Measurements from ENCODE around the gene TRAPPC3L. TPM values are rescaled to one million over a fixed set of nuclear protein-coding genes. Genes with fewer than 3 reads are reported as not detected.

Gene TRAPPC3L
- total RNA-seq = under 0.01 and 0.25 TPM in 2 replicates

GRCh38 chr6:116545651-116546050 lies at the start of gene TRAPPC3L:
Gene TRAPPC3L, minus strand, starts transcription at chr6:116545684. Its CDS starts 170 bp downstream, at chr6:116545514.
- DNase-seq (ENCODE audit: low read depth in 2 of 2) = no peak

DNA sequence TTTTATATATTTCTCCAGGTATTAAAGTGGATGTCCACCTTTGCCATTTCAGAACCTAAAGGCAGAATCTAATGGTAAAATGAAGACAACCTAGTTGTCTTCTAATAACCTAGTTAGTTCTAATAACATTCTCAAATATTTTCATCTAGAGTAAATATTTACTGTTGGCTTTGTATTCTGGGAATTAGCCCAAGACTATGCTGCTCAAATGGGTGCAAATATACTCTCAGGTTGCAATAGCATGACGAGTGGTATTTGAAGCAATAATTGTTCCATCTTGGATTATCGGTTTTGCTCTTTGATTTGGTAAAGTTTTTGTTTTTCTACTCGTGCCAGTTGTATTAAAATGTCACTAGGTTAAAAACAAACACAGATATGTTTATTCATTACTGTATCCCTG lies 49.8 kb upstream of the TRAPPC3L start:
- DNase-seq (ENCODE audit: low read depth in 2 of 2) = no peak

DNA sequence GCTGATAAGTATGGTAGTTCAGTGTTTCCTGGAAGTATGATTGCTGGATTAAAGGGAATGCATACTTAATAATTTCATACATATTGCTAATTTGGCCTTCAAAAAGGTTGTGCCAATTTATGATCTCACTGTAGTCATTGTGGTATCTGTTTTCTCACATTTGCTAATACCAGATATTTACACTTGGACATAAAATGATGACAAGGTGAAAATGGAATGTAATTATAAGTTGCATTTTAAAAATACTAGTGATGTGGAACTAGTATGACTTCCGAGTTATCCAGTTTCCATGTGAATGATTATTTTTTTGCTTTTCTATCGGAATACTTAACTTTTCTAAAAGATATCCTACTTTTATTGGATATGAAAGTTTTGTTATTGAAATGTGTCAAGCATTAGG lies 41.3 kb upstream of the TRAPPC3L start:
- DNase-seq (ENCODE audit: low read depth in 2 of 2) = no peak

DNA sequence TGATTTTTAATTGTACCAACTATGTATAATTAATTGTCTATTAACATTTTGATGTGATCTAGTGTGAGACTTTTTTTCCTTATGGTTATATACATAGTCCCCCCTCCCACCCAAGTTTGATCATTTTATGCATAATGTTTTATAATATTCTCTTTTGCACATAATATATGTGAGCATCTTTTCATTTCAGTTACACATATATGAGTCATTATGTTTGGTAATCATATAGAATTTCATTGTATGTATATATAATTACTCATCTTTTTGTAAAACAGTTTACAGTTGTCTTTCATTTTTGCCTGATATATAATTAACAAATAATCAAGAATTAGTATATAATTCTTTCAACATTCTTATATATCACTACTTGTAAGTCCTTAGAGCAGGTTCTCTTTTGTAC lies 40.8 kb upstream of the TRAPPC3L start:
- no peak for DNase-seq (ENCODE audit: low read depth in 2 of 2)

- DNase-seq (ENCODE audit: low read depth in 2 of 2) = no peak
Measured at GRCh38 chr6:116580198-116580597, 34.7 kb upstream of the TRAPPC3L start.

- DNase-seq (ENCODE audit: low read depth in 2 of 2) = no peak
Measured at GRCh38 chr6:116579143-116579542, 33.7 kb upstream of the TRAPPC3L start.

GRCh38 chr6:116578335-116578734 lies 32.9 kb upstream of the TRAPPC3L start:
- DNase-seq (ENCODE audit: low read depth in 2 of 2) = no peak

DNA sequence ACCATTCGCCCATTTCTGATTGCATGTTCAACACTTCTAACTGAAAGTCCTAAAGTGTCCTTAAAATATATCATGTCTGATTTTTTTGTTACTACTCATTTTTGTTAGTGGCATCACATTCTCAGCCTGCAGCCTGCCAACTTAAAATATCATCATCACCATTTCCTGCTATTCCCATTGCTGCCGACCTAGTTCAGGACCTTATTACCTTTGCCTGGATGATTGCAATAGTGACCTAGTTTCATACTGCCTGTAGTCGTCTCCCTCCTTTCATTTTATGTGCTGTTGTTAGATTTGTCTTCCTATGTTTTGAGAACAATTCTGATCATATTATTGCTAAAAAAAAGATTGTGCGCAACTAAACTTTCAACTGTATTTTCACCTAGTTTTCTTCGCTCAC lies 32.0 kb upstream of the TRAPPC3L start:
- DNase-seq (ENCODE audit: low read depth in 2 of 2) = no peak

DNA sequence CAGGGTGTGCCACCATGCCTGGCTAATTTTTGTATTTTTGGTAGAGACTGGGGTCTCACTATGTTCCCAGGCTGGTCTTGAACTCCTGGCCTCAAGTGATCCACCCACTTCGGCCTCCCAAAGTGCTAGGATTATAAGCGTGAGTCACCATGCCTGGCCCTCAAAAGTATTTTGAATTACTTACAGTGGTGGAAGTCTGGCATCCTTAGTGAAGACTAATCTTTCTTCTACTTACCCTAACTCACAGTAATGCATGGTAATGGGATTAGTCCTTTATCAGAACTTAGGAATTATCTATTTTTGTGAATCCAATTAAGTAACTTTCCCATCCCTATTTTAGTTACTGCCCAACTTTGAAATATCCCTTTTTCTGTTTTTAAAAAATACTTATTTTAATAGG lies 29.7 kb upstream of the TRAPPC3L start:
- DNase-seq (ENCODE audit: low read depth in 2 of 2) = no peak

- DNase-seq (ENCODE audit: low read depth in 2 of 2) = peak in 1 of 2 donors; percentile 55
Measured at GRCh38 chr6:116572162-116572561, 26.7 kb upstream of the TRAPPC3L start.

DNA sequence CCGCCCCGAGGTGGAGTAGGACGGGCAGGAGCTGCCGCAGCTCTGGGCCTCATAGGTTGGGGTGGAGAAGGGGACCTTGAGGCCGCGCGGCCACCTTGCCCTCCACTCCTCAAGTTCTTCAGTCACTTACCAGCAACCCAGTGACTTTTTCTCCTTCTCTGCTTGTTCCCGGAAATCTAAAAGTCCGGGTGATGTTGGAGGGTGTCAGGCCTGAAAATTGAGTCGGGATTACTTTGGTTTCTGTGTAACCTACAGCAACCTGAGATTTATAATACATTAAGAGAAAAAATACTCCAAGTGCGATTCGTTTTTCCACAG lies 26.2 kb upstream of the TRAPPC3L start:
- DNase-seq (ENCODE audit: low read depth in 2 of 2) = no peak

DNA sequence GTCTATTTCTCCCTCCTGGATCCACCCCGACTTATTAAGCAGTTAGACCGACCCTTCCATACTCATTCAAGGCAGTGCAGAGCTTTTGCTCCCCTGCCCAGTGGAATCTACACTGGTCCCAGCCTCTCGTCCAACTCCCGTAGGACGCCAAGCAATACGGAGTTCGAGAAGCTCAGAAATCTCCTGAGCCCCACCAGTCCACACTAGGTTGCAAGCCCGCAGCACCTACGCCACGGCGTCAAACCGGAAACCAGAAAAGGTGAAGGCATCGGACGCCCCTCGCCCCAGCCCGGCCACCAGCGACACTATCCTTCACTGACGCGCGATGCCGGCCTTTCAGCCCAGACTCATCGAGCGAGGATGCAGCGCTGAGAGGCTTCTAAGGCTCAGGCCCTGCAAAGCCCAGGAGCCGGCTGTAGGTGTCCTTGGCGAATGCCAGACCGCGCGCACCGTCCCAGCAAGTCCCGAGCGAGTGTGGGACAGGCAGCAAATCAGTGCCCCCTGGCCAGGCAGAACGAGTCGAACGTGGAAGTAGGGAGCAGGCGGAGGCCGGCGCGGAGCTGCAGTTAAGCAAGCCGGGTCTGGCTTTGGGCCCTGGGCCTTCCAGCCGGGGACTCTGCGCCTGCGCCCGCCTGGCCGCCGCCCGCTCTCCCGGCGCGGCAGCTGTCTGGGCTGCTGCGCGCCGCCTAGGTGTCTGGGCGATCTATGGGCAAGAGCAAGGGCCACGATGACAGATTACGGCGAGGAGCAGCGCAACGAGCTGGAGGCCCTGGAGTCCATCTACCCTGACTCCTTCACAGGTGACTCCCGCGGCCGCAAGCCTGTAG lies 25.6 kb upstream of the TRAPPC3L start, which contains the start of gene RWDD1:
Gene RWDD1 (plus strand): TSS at position 649 of the 827 bp plus-strand sequence. CDS start 79 bp downstream, at position 728.
- peak; percentile 99 to 100 for DNase-seq (ENCODE audit: low read depth in 2 of 2)

GRCh38 chr6:116568821-116569755 lies 23.6 kb upstream of the TRAPPC3L start:
- no peak for DNase-seq (ENCODE audit: low read depth in 2 of 2)

DNA sequence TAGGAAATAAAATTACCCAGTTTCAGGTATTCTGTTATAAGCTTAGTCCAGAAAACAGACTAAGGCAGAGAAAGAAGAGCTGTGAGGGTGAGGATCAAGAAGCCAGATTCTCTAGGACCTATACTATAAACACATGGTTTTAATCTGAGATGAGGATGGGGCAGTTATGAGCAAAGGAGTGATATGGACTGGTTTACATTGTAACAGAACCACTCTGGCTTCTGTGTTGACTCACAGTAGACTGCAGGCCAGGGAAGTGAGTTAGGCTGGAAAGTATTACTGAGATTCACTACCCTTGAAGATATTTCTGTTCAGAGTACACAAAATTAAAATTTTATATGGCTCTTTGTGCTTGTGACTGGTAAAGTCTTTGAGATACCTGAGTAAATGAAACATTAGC lies 22.6 kb upstream of the TRAPPC3L start:
- DNase-seq (ENCODE audit: low read depth in 2 of 2) = no peak

- DNase-seq (ENCODE audit: low read depth in 2 of 2) = peak in 1 of 2 donors; percentile 14
Measured at GRCh38 chr6:116564921-116565872, 19.7 kb upstream of the TRAPPC3L start.

GRCh38 chr6:116564311-116564710 lies 18.8 kb upstream of the TRAPPC3L start:
- DNase-seq (ENCODE audit: low read depth in 2 of 2) = no peak

GRCh38 chr6:116563830-116564229 lies 18.3 kb upstream of the TRAPPC3L start:
- no peak for DNase-seq (ENCODE audit: low read depth in 2 of 2)

DNA sequence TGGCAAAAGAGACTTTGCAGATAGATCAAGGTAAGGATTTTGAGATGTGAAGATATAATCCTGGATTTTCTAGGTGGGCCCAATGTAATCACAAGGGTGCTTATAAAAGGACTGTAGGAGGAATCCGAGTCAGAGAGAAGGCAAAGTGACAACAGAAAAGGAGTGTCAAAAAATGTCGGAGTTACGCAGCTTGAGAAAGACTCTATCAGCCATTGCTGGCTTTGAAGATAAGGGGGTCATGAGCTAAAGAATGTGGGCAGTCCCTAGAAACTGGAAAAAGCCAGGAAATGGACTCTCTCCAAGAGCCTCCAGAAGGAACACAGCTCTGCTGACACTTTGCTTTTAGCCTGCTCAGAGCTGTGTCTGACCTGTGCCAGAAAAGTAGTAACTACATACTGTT lies 17.1 kb upstream of the TRAPPC3L start:
- DNase-seq (ENCODE audit: low read depth in 2 of 2) = no peak

GRCh38 chr6:116562019-116562403 lies 16.5 kb upstream of the TRAPPC3L start:
- no peak for DNase-seq (ENCODE audit: low read depth in 2 of 2)

- peak; percentile 47 to 65 for DNase-seq (ENCODE audit: low read depth in 2 of 2)
Measured at GRCh38 chr6:116561377-116562018, 16.0 kb upstream of the TRAPPC3L start.

DNA sequence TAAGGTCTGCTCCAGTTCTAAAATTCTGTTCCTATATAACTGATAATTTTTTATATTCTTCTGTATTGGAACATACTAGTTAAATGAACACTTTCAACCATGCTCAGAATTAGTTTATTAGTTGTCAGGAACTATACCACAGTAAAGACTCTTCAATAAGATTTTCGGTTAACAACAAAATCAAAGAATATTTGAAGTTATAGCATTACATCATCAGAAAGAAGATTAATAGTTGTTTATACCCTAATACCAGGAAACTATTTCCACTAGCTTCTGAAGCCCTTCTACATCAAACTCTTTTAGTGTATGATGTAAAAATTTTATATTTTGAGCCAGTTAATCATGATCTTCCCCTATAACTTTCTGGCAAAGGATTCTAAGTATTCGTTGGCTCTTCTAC lies 14.6 kb upstream of the TRAPPC3L start:
- DNase-seq (ENCODE audit: low read depth in 2 of 2) = no peak

Data from dermis microvascular lymphatic vessel endothelial cell (primary cell).